GM12878 (cell line): ENCODE measurements around the gene ARHGAP26. TPM values are rescaled to one million over a fixed set of nuclear protein-coding genes. Genes with fewer than 3 reads are reported as not detected.

Source experiments
- CUX1 ChIP-seq: IDR thresholded peaks from 2 replicates; pipeline ENCODE4 v1.6.1; 2012; ENCODE audit warnings: improper control_type of control experiment, low read depth, low read length; ENCODE audit not compliant: insufficient replicate concordance
- NFIC ChIP-seq: IDR thresholded peaks from 2 replicates; pipeline ENCODE4 v1.6.1; 2012; ENCODE audit warnings: low read depth, mild to moderate bottlenecking, inconsistent platforms, low read length, moderate library complexity
- NRF1 ChIP-seq: conservative IDR thresholded peaks from 2 replicates; pipeline ENCODE4 v1.6.1; 2011; ENCODE audit warnings: mild to moderate bottlenecking, low read depth, low read length, improper control_type of control experiment
- PAX5 ChIP-seq: IDR thresholded peaks from 2 replicates; pipeline ENCODE4 v1.6.1; 2011; ENCODE audit warnings: low read depth, low read length, borderline replicate concordance
- REST ChIP-seq: IDR thresholded peaks from 2 replicates; pipeline ENCODE4 v1.6.1; 2012; ENCODE audit warnings: mild to moderate bottlenecking, low read depth, low read length
- SREBF2 ChIP-seq: IDR thresholded peaks from 2 replicates; pipeline ENCODE4 v1.6.1; 2012; ENCODE audit warnings: mild to moderate bottlenecking, low read length
- STAT1 ChIP-seq: fragments of 450-650 bp; conservative IDR thresholded peaks from 2 replicates; pipeline ENCODE4 v1.6.1; 2014; ENCODE audit warnings: antibody characterized with exemption, mild to moderate bottlenecking
- polyA plus RNA-seq, 11 experiments: library from polyadenylated mRNA; depleted of rRNA in 4 of 11; unstranded in 6 of 11; stranded (reverse) in 5 of 11; fragments of >200 nt; fragmentation: Nextera tagmentation in 4 of 11; fragmentation: Illumina TruSeq in 1 of 11; extraction: Ambion mirVana in 4 of 11; extraction: Trizol in 1 of 11; gene quantifications; 1 replicate in 1 of 11; 2 replicates in 10 of 11; pipeline versions ENCODE4 v1.2.1 to v1.2.3, GENCODE V29; 2011 to 2016; ENCODE audit warnings: inconsistent platforms in 2 of 11, missing spikeins in 2 of 11, low read depth in 1 of 11
- total RNA-seq, 4 experiments: library from RNA; depleted of rRNA in 3 of 4; stranded (reverse); fragments of >200 nt in 3 of 4; fragmentation: Illumina TruSeq in 1 of 4; extraction: Trizol in 1 of 4; gene quantifications; 2 replicates each; pipeline versions ENCODE4 v1.2.1 to v1.2.3, GENCODE V29; 2013 to 2021
- TF ChIP-seq, protein P1 (sequence below): IDR thresholded peaks from 2 replicates; pipeline ENCODE4 v1.6.1; 2012; ENCODE audit warnings: low read depth, low read length, improper control_type of control experiment

Gene ARHGAP26
- total and polyA plus RNA-seq, 10 of the 15 experiments (the other 5 are each of a cell fraction or from before 2014, with no cell fraction given): 9.4 to 41.5 (median 19.3) TPM

- TF ChIP-seq CUX1 (no peak), REST (no peak), NRF1 (no peak), PAX5 (no peak), NFIC (no peak), SREBF2 (no peak), STAT1 (no peak)
- TF ChIP-seq, protein P1, sequence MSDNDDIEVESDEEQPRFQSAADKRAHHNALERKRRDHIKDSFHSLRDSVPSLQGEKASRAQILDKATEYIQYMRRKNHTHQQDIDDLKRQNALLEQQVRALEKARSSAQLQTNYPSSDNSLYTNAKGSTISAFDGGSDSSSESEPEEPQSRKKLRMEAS: no peak
Measured at GRCh38 chr5:143068712-143069111, 298.5 kb downstream of the ARHGAP26 start (continued).
